Neutrophil (primary cell): ENCODE measurements around the gene MOV10L1.

Experiments used
- H3K27ac ChIP-seq: fragments of 200-600 bp; sonication (generic); 2 replicates; pipeline ENCODE4 v1.5.1; 2016; ENCODE audit warnings: mild to moderate bottlenecking, moderate library complexity
- H3K27me3 ChIP-seq: fragments of 200-600 bp; sonication (generic); 2 replicates; pipeline ENCODE4 v1.6.0; 2016; ENCODE audit warnings: mild to moderate bottlenecking
- H3K36me3 ChIP-seq: fragments of 200-600 bp; sonication (generic); 2 replicates; pipeline ENCODE4 v1.5.1; 2017
- H3K4me1 ChIP-seq, 2 experiments: fragments of 200-600 bp in 1 of 2; sonication (generic) in 1 of 2; 1 replicate in 1 of 2; 2 replicates in 1 of 2; pipeline versions ENCODE4 v1.5.1 to v1.6.1; 2013 to 2016; ENCODE audit warnings: low read depth in 1 of 2, low read length in 1 of 2, mild to moderate bottlenecking in 1 of 2, moderate library complexity in 1 of 2; ENCODE audit not compliant: control insufficient read depth in 1 of 2, insufficient read depth in 1 of 2
- H3K4me3 ChIP-seq, 2 experiments: fragments of 200-600 bp in 1 of 2; sonication (generic) in 1 of 2; 1 replicate in 1 of 2; 2 replicates in 1 of 2; pipeline ENCODE4 v1.5.1; 2013 to 2016; ENCODE audit warnings: low read depth in 1 of 2, low read length in 1 of 2, mild to moderate bottlenecking in 1 of 2, moderate library complexity in 1 of 2
- H3K9me3 ChIP-seq: fragments of 200-600 bp; sonication (generic); 2 replicates; pipeline ENCODE4 v1.5.1; 2016
- TF ChIP-seq, protein P1 (sequence below): fragments of 200-600 bp; sonication (generic); IDR thresholded peaks from 2 replicates; pipeline ENCODE4 v1.5.1; 2016; ENCODE audit warnings: antibody characterized with exemption

MOV10L1 gene

DNA sequence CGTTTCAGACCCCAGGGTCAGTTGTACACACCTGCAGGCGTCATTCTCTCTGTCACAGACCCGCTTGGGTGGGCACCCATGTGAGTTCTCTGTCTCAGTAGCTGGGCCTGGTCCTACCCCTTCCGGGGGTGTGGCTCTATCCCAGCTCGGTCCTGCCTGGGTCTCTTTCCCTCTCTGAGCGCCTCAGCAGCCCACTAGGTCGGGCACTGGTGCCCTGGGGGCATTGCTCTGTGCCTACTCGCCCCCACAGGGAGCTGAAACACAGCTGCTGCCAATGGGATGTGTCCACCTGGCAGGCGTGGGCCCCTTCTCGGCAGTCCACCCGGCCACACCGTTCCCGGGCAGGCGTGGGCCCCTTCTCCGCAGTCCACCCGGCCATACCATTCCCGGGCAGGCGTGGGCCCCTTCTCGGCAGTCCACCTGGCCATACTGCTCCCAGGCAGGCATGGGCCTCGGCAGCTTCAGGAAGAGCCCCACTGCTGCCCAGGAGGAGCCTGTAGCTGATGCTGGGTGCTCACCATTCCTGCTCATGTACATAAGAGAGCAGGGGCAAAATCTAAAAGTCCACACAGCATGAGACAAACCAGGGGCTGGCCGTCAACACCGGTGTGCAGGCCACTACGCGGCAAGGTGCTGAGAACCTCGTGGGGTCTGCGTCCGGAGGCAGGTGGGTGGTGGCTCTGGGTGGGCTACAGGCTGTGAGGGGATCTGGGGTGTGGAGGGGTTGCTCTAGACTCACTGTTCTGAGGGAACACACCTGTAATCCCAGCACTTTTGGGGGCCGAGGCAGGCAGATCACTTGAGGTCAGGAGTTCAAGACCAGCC lies 16.9 kb upstream of the MOV10L1 start:
- no peaks in the 10 kb centered on the region for H3K9me3 ChIP-seq
- H3K4me1 ChIP-seq = no peaks in the 10 kb centered on the region
- TF ChIP-seq, protein P1, sequence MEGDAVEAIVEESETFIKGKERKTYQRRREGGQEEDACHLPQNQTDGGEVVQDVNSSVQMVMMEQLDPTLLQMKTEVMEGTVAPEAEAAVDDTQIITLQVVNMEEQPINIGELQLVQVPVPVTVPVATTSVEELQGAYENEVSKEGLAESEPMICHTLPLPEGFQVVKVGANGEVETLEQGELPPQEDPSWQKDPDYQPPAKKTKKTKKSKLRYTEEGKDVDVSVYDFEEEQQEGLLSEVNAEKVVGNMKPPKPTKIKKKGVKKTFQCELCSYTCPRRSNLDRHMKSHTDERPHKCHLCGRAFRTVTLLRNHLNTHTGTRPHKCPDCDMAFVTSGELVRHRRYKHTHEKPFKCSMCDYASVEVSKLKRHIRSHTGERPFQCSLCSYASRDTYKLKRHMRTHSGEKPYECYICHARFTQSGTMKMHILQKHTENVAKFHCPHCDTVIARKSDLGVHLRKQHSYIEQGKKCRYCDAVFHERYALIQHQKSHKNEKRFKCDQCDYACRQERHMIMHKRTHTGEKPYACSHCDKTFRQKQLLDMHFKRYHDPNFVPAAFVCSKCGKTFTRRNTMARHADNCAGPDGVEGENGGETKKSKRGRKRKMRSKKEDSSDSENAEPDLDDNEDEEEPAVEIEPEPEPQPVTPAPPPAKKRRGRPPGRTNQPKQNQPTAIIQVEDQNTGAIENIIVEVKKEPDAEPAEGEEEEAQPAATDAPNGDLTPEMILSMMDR = no peak
- H3K36me3 ChIP-seq = peaks cover 62% of the 10 kb centered on the region
- no peaks in the 10 kb centered on the region for H3K27me3 ChIP-seq
- no peak overlapping the region for H3K4me3 ChIP-seq
- no peak overlapping the region for H3K27ac ChIP-seq

DNA sequence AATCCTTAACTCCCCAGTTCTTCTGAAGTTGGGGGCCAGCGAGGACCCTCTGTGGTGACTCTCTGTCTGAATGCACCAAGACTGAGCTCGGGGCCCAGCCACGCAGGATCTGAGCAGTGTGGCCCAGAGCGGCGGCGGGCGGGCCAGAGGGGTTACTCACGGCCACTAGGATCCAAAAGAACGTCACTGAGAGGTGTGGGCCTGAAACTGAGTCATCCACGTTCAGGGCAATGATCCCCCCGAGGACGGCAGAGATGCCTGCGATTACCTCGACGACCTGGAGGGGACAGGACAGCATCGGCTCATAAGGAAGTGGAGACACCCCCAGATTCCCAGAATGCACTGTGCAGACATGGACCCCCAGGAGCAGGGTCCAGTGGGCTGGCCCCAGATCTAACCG lies 15.8 kb upstream of the MOV10L1 start:
- H3K9me3 ChIP-seq = no peaks in the 10 kb centered on the region
- TF ChIP-seq, protein P1 = no peak
- peaks cover 58% of the 10 kb centered on the region for H3K36me3 ChIP-seq
- no peaks in the 10 kb centered on the region for H3K27me3 ChIP-seq
- no peaks in the 10 kb centered on the region for H3K4me1 ChIP-seq
- H3K27ac ChIP-seq = no peak overlapping the region
- H3K4me3 ChIP-seq = no peak overlapping the region

DNA sequence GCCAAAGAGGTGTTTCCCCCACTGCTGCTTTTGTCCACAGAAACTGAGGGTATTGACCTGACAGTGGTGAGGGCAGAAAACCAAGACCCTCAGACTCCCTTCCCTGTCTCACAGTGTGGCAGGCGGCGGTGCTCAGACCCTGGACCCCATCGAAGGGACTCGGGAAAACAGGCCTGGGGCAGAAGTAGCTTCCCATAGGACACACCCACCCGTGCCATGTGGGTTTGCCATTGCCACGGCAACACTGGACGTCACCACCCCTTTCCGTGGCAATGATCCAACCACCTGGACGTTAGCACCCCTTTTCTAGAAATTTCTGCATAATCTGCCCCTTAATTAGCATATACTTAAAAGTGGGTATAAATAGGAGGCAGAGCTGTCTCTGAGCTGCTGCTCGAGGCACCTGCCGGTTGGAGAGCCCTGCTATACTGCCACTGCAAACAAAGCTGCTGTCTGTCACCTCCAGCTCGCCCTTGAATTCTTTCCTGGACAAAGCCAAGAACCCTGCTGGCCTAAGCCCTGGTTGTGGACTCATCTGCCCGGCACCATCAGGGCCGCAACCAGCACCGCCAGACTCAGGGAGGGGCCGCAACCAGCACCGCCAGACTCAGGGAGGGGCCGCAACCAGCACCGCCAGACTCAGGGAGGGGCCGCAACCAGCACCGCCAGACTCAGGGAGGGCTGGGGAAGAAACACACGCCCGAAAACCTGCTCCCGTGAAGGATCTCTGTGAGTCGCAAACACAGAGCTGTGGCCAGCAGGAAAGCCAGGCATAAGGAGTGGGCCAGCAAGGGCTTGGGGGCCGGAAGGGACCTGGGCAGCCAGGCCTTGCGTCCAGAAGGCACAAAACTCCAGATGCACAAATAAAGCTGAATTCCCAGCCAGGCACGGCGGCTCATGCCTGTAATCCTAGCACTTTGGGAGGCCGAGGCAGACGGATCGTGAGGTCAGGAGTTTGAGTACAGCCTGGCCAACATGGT lies 15.0 kb upstream of the MOV10L1 start:
- TF ChIP-seq, protein P1 = no peak
- no peaks in the 10 kb centered on the region for H3K27me3 ChIP-seq
- H3K27ac ChIP-seq = no peak overlapping the region
- no peaks in the 10 kb centered on the region for H3K4me1 ChIP-seq
- no peak overlapping the region for H3K4me3 ChIP-seq
- H3K36me3 ChIP-seq = peaks cover 56% of the 10 kb centered on the region
- H3K9me3 ChIP-seq = no peaks in the 10 kb centered on the region

DNA sequence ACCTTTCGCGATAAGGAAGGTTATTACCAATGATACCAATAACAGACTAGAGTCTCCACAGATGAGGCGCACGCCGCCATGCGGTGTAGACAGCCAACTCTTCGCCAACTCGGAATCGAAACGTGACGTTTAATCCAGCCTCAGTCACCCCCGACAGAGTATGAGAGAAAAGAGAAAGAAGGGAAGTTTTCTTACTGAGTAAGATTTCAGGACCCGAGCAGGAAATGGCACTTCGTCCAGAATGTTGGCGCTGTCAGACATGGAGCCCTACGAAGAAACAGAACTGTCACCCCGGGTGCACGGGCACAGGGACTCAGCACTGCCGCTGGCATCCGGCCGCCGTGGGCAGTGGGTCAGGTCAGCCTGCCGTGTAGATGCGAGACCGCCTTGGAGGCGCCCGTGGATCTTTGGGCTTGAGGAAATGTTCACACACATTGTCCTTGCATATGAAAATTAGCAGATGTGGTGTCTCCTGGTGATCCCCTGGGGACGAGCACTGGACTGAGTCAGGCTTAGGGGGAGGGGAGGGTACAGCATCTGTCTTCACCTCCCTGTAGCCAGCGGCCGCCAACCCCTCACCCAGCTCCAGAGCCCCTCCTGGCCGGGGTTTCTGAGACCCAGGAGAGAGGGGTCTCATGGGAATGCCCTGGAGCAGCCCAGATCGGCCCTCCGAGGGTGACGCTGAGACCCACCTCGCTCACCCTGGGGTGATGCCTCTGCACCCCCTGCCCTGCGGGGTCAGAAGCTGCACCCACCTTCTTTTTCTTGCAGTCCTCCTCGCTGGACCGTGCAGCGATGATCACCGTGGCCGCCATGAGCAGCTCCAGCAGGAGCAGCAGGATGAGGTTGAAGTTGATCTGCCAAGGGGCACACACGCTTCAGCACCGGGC lies 12.9 kb upstream of the MOV10L1 start:
- H3K9me3 ChIP-seq = no peaks in the 10 kb centered on the region
- H3K27me3 ChIP-seq = no peaks in the 10 kb centered on the region
- H3K27ac ChIP-seq = no peak overlapping the region
- no peaks in the 10 kb centered on the region for H3K4me1 ChIP-seq
- H3K4me3 ChIP-seq = no peak overlapping the region
- peaks cover 44% of the 10 kb centered on the region for H3K36me3 ChIP-seq
- TF ChIP-seq, protein P1 = no peak

DNA sequence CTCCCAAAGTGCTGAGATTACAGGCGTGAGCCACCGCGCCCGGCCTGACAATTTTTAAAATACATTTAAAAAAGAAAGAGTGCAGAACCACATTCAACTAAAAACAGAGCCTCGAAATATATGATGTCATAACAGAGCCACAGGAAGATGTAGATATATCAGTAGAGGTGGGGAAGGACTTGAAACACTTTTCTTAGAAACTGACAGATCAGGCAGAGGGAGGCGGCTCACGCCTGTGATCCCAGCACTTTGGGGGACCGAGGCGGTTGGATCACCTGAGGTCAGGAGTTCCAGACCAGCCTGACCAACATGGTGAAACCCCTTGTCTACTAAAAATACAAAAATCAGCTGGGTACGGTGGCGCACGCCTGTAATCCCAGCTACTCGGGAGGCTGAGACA lies 11.6 kb upstream of the MOV10L1 start:
- Histone ChIP-seq H3K36me3 (peaks cover 30% of the 10 kb centered on the region), H3K4me3 (no peak overlapping the region), H3K4me1 (peaks cover 0 to under 1% of the 10 kb centered on the region in 2 experiments), H3K9me3 (no peaks in the 10 kb centered on the region), H3K27me3 (no peaks in the 10 kb centered on the region), H3K27ac (no peak overlapping the region)
- TF ChIP-seq, protein P1 = no peak
